ENCODE data around the gene ATP5F1E. TPM values are rescaled to one million over a fixed set of nuclear protein-coding genes. Genes with fewer than 3 reads are reported as not detected.
"Not testable (repeated sequence)": the region's sequence is repeated elsewhere in the genome, so short reads cannot be mapped to it uniquely, and the experiment has no call there.

Gene ATP5F1E
- polyA plus RNA-seq, 10 donors: 157 to 199 (median 173) TPM

DNA sequence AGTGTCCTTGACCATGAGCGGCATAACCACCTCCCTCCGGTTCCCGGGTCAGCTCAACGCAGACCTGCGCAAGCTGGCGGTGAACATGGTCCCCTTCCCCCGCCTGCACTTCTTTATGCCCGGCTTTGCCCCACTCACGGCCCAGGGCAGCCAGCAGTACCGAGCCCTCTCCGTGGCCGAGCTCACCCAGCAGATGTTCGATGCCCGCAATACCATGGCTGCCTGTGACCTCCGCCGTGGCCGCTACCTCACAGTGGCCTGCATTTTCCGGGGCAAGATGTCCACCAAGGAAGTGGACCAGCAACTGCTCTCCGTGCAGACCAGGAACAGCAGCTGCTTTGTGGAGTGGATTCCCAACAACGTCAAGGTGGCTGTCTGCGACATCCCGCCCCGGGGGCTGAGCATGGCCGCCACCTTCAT, 8.0 kb downstream of the ATP5F1E start:
- no peak for DNase-seq

DNA sequence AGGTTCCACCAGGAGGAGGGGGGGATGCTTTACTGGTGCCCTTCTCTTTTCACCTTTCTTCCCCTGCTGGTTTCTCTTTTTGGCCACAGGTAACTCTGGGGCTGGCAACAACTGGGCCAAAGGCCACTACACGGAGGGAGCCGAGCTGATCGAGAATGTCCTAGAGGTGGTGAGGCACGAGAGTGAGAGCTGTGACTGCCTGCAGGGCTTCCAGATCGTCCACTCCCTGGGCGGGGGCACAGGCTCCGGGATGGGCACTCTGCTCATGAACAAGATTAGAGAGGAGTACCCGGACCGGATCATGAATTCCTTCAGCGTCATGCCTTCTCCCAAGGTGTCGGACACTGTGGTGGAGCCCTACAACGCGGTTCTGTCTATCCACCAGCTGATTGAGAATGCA, 8.5 kb downstream of the ATP5F1E start:
- no peak for DNase-seq

DNA sequence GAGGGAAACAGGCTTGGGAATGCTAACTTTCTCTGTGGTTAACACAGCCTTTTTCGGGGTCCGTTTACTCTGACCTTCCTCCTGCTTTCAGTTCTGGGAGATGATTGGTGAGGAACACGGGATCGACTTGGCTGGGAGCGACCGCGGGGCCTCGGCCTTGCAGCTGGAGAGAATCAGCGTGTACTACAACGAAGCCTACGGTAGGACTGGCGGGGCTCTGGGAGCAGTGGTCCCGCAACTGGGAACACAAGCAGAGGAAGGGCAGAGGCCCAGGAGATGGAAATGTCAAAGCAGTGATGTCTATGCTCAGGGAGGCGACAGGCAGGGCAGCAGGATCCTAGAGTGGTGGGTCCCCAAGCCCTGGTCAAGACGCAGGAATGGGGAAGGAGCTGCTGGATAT, 9.4 kb downstream of the ATP5F1E start:
- no peak for DNase-seq

DNA sequence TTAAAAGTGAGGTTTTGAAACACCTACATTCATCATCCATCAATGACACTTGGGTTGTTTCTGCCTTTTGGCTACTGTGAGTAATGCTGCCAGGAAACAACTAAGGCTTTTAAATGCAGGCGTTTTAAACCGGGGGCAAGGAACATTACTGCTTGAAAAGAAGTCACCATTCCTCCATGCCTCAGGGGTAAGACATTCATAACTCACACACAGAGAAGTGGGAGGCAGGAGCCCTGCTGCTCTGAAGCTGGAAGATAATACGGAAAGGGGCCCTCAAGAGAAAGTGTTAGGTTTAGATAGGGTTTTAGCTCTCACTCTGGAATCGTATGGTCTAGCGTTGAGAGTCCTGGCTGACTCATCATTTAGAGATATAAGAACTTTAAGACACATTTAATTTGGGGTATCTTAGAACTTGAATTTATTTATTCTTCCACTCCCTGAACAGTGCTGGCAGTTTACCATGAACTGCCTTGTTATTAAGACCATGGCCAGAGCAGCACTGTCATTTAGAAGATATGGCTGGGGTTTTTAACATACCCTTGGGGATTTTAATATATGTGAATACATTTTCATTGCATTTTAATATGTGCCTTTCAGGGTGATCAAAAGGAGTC, 11.1 kb downstream of the ATP5F1E start:
- DNase-seq: no peak

DNA sequence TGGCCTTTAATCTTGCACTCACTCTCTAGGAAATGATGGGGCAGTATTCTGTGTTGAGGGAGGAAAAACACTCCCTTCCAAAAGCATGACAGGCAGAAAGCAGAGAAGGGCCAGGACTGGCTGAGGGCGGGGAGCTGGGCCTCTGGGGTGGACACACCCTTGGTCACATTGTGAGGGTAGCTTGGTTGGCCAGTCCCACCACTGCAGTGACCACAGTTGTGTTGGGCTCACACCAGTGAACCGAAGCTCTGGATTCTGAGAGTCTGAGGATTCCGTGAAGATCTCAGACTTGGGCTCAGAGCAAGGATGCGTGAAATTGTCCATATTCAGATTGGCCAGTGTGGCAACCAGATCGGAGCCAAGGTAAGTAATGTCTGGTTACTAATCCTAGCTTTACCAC, 12.9 kb downstream of the ATP5F1E start, which contains the start of gene TUBB1:
TSS of gene TUBB1 (plus strand) at position 213 of the 400 bp plus-strand sequence. CDS start at position 307, 94 bp downstream.
- no peak for DNase-seq

DNA sequence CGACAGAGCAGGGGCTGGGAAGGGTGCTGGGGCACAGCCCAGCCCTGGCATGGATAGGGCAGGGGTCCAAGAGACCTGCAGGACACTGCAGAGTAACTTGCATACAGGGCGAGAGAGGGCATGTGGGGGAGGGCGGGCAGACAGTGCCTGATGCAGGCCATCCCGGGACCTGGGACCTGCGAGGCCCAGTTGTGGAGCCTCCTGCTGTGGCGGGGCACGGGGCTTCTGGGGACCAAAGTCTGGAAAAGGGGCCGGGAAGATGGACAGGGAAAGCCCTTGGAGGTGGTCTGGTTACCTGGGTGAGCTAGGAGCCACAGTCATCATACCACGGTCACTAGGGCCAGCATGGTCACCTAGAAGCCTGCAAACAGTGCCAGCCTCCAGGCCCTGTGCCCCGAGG, 13.3 kb downstream of the ATP5F1E start:
- DNase-seq: no peak

DNA sequence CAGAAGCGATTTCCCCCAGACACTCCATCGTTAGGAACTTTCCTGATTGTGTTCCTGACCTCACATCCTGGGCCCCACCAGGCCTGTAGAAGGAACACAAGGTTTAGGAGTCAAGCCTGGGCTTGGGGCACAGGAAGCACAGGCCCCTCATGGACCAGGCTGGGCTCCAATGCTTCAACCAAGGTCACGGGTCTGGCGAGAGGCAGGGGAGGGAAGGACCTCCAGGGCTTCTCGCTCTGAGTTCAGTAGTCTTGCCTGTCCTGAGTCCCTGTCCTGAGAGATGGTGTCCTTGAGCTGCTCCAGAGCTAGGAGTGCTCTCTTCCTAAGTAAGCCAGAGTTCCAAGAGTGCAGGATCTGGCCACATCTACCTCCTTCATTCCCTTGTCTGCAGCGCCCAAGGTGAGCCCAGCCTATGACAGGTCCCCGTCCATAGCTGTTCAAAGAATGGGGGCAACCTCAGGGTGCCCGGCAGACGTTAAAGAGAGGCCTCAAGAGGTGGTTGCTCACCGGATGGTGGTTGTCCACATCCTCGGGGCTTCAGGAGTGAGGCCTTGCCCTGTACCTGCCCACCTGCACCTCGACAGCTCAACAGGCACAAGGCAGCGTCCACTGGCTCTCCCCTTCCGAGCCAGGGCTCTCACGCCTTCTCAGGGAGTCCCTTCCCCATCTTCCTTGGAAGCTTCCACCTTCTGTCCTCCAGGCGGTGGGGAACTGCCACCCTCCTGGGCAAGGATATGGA, 14.5 kb downstream of the ATP5F1E start:
- DNase-seq: no peak

DNA sequence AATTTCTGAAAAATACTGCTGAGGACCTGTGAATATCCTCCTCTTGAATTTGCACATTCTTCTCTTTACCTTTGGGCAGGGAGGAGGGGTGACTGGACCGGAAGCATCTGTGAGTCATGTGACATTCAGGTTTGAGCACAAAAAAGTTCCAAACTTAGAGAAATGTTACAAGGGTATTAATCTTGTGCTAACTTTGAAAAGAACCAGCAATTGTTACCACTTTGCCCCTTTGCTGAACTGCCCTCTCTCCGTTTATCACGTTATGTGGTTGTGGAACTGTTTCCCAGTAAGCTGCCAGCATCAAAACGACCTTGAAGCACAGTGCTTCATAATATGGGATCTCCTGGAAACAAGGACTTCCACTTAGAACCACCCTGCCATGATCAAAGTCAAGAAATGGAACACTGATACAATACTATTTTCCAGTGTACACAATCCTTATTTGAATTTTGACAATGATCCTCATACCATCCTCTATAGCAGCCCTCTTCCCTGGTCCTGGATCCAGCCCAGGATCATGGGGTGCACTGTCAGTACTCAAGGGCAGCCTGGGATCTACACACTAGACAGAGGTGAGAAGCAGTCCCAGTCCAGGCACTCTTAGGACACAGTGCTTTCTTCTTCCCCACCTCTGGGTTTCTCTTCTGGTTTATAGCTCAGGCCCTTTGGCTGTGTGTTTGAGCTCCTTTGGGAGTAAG, 15.2 kb downstream of the ATP5F1E start:
- DNase-seq: no peak

DNA sequence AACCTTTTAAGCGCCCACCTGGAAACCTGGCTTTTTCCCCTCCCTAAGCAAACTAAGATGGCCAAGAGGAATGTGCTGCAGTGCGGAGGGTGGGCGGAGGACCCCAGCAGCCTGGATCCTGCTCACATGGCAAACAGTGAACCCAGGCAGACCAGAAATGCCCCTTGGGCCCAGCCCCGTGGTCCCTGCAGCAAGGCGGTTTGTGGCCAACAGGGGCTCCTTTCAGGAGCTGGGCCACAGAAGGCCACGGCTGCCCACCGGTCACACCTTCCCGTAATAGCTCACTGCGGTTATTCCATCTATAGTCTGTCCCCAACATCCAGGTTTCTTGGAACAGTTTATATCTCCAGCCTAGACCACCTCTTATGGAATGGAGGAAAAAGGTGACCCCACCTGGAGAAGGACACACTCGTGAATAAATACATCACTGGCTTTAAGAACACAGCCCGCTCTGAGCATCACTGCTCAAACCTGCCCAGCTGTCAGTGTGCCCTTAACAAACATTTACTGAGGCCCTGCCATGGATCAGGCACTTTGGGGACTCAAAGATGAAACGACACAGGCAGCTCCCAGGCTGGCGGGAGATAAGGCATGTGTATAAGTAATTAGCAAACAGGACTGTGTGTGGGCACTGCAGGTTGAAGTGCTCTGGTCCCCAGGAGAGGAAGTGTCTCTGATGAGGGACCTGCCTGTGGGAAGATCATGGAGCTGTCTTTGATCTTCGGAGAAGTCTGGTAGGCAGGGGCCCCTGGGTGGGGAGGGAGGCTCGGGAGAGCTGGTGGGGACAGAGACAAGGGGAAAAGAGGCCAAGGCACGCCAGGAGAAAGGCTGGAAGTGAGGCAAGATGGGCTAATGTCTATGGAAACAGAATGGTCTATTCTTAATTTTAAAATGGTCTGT, 16.1 kb downstream of the ATP5F1E start:
- no peak for DNase-seq

DNA sequence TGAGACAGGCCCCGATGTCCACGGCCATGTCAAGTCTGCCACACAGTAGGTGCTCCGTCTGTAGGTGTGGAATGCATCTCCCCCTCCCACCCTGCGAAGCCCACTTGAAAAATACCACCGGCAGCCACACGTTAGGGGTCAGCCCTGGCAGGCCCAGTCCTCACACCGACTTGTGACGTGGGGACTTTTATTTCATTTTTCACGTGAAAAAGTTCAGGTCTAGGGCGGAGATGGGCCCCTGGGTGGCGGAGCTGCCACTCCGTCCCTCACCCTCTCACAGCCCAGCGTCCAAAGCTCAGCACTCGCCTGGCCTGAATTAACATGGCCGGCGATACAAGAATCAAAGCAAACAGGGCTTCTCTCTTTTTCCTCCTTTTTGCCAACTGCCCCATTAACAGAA, 16.7 kb downstream of the ATP5F1E start:
- no peak for DNase-seq

DNA sequence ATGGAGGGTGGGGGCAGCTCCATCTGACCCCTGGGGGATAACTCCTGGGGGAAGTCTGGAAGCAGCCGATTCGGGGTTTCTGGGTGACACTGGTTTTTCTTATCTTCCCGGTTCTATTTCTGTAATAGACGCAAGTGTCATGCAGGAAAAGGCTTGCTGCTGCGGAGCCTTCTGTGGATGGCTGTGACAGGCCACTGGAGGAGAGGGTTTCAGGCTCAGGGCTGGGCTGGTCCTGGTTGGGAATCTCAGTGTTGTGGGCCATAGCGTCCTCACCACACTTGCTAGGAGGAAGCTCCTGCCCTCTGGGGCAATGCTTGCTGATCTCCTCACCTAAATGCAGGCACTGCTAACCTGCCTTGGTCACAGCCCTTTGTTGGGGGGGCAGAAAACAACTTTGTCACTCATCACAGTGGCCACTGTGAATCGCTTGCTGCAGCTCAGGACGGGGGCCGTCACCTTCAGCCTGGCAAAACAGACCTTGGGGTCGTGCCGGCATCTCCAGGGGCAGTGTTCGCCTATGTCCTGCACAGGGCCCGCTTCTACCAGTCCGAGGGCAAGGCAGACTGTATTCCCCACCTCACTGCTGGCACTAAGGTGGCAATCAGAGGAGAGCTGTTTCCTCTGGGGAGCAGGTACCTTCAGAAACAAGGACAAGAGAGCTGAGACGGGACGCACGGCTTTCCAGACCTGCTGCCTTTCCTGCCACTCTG, 17.3 kb downstream of the ATP5F1E start:
- DNase-seq: no peak

DNA sequence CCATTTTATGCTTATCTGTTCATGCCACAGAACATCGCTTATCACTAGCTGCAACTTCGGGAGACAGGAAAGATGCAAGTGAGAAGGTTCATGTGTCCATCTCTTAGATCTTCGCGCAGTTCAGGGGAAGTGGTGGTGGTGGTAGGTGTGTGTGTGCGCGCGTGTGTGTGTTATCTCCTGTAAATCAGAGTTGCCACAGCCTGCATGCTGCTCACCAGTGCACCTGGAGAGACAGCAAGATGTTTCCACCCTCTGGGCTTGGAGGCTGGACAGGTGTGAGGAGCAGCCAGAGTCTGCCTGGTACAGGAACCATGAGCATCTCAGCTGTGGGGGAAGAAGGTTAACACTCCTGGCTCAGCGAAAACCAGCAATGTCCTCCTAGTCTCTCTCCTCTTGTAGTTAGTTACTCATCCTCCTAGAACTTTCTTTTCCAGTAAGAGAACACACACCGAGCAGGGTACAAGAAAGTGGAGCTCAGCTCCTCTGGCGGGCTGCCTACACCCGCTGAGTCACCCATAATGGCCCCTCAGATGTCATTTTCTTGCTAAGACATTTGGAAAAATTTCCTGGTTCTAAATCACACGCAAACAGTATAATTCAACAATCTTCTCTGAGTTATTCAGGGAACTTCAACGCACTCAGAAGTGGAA, 18.1 kb downstream of the ATP5F1E start:
- DNase-seq: no peak

DNA sequence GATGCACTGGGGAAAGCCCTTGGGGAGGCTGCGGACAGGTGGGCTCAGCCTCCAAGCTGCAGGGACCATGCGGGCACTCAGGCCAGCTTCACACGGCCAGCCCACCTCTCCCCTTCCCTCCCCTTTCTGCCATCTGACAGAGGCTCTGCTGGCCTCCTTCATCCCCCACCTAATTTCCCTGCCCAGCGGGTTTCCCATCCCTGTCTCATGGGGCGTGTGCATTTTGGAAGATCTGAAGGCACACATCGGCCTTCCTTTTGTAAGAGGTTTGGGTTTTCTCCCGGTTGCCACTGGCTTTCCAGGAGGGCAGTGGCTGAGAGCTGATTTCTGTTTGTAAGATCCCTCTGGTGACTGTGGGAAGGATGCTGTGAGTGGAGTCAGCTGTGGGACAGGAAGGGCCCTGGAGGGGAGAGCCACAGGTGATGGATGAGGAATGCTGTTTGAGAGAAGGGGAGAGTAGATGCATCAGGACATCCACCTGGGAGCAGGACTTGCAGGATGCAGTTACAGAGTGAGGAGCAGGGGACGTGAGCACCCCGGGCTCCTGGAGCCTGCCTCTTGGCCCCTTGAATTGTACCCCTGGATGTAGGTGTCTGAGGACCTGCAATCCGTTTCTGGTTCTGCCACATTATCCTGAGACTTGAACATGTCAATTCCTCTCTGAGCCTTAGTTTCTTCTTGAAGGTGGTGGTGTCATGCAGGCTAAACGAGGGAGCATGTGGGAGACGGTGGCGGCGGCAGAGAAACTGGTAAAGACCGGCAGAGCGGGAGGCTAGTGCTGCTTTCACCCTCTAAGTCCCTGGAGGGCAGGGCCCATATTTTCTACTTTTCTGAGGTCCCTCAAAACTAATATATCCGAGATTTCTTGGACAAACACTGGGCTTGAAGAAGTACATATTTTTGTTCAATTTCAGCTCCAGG, 18.8 kb downstream of the ATP5F1E start:
- DNase-seq: no peak

DNA sequence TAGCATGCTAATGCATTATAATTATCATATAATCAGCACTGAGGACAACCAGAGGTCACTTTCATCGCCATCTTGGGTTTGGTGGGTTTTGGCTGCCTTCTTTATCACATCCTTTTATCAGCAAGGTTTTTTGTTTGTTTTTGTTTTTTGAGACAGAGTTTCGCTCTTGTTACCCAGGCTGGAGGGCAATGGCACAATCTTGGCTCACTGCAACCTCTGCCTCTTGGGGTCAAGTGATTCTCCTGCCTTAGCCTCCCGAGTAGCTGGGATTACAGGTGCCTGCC, 20.3 kb downstream of the ATP5F1E start:
- not testable (repeated sequence) for DNase-seq

DNA sequence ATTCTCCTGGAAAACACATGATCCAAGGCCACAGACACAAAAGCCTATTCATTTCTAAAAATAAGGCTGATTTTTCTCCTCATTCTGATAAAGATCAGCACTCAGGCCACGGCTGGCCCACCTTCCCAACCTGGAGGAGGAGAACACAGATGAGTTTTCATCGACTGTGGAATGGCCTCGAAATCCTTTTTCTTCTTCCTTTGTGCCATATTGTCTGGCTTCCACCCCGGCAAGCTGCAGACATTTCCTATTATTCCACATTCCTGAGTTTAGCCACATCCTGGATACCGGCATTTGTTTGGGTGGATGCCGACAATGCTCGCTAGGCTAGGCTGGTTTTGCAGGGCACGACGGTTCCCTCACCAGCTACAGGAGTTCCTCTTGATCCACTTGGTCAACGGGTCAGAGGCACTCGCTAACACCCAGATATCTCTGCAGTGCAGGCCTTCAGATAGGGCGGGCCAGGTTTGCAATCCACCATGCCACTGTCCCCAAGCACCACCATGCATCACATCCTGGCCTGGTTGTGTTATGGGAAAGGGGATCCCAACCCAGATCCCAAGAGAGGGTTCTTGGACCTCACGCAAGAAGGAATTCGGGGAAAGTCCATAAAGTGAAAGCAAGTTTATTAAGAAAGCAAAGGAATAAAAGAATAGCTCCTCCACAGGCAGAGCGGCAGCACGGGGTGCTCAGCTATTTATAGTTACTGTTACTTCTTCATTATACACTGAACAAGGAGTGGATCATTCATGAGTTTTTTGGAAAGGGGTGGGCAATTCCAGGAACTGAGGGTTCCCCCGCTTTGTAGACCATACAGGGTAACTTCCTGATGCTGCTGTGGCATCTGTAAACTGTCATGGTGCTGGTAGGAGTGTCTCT, 20.9 kb downstream of the ATP5F1E start:
- peak in 2 of 3 donors; percentile 56 to 80 for DNase-seq

DNA sequence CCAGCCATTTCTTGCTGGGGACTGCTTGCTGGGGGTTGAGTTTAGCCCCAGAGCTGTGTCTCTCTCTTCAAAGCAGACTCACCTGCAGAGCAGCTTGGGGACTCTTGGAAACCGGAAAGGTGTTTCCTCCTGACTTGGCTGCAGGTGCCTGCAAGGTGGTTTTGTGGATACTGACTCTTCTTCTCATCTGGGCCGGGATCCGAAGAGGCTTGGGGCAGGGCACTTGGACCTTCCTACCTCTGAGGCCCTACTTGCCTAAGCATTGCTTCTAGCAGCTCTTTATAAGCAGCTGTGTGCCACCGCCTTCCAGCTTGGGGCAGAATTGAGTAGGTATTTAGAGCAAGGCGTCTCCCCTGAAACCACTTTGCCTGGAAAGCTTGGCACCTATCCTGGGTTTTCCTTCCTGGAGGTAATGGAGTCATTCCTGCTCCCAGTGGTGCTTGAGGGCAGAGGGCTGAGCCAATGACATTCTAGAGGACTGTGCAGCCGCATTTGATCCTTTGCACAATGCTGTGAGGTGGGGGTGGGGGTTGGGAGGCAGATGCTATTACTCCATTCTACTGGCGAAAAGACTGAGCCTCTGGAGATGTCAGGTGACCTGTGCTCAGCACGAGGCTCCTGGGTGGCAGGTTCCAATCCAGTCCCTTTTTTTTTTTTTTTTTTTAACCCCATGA, 21.7 kb downstream of the ATP5F1E start:
- no peak for DNase-seq

DNA sequence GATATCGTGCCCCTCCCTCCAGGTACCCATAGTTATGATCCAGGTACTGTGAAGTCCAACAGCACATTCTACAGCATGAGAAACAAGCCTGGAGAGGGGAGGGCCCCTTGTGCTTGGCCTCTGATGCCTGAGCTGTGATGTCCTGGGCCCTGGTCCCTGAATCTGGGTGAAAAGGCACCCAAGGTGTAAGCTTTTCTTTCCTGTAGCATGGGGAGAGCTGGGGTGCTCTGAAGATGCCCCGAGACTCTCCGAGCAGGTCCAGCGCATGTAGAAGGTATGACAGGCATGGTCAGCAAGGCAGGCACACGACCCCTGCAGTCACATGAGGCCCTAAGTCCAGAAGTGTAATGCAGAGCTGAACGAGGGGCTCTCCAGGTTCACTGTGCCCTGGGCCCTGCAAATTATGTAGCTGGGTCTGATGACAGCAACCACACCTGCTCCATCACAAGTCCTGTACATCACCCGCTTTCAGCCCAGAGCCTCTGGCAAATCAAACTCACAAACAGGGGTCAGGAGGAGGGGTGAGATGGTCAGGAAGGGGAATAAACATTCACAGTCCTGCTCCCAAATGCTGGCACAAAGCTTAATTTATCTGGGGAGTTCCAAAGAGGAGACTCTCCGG, 23.3 kb downstream of the ATP5F1E start:
- no peak for DNase-seq
